Karpas-422 (cell line): ENCODE measurements around the gene ADAMTS14. TPM values are rescaled to one million over a fixed set of nuclear protein-coding genes. Genes with fewer than 3 reads are reported as not detected.

Experiments used
- DNase-seq: peaks from one replicate; pipeline ENCODE4 v3.0.0-alpha.2; 2015
- H2AFZ ChIP-seq: fragments of 200-600 bp; sonication (generic); 2 replicates; pipeline ENCODE4 v1.6.1; 2014; ENCODE audit warnings: antibody characterized with exemption, low read length, mixed read lengths
- H3K27ac ChIP-seq: fragments of 200-600 bp; sonication (generic); 2 replicates; pipeline ENCODE4 v1.5.1; 2014; ENCODE audit warnings: mild to moderate bottlenecking, low read length, moderate library complexity
- H3K27me3 ChIP-seq: fragments of 200-600 bp; sonication (generic); 2 replicates; pipeline ENCODE4 v1.6.1; 2014; ENCODE audit warnings: low read length, mixed read lengths
- H3K36me3 ChIP-seq: fragments of 200-600 bp; sonication (generic); 2 replicates; pipeline ENCODE4 v1.6.1; 2014; ENCODE audit warnings: low read length, mixed read lengths; ENCODE audit not compliant: insufficient read depth
- H3K4me1 ChIP-seq: fragments of 200-600 bp; sonication (generic); 2 replicates; pipeline ENCODE4 v1.6.1; 2014; ENCODE audit warnings: mild to moderate bottlenecking, low read length, mixed read lengths
- H3K4me2 ChIP-seq: fragments of 200-600 bp; sonication (generic); 2 replicates; pipeline ENCODE4 v1.6.1; 2014; ENCODE audit warnings: low read length, low read depth, mild to moderate bottlenecking; ENCODE audit not compliant: poor library complexity, severe bottlenecking
- H3K4me3 ChIP-seq: fragments of 200-600 bp; sonication (generic); 2 replicates; pipeline ENCODE4 v1.5.1; 2014; ENCODE audit warnings: mild to moderate bottlenecking, antibody characterized with exemption, low read length, mixed read lengths
- H3K79me2 ChIP-seq: fragments of 200-600 bp; sonication (generic); 2 replicates; pipeline ENCODE4 v1.6.1; 2014; ENCODE audit warnings: mild to moderate bottlenecking, low read length, mixed read lengths
- H3K9ac ChIP-seq: fragments of 200-600 bp; sonication (generic); 2 replicates; pipeline ENCODE4 v1.6.0; 2014; ENCODE audit warnings: low read length
- H3K9me2 ChIP-seq: fragments of 200-600 bp; sonication (generic), shearing (Covaris generic); replicated peaks from 2 replicates; pipeline ENCODE4 v1.6.0; 2014; ENCODE audit warnings: mild to moderate bottlenecking, low read length, moderate library complexity; ENCODE audit not compliant: insufficient read depth
- H3K9me3 ChIP-seq: fragments of 300-700, 200-600 bp; sonication (generic); 2 replicates; pipeline ENCODE4 v1.6.1; 2014; ENCODE audit warnings: low read length, mixed read lengths
- H4K20me1 ChIP-seq: fragments of 200-600 bp; sonication (generic); 2 replicates; pipeline ENCODE4 v1.6.1; 2014; ENCODE audit warnings: mild to moderate bottlenecking, antibody characterized with exemption, low read length, low read depth; ENCODE audit not compliant: insufficient read depth
- total RNA-seq: library from RNA; depleted of rRNA; stranded (reverse); fragments of >200 nt; shearing (Covaris generic); gene quantifications from 2 replicates; pipeline ENCODE4 v1.2.3, GENCODE V29; 2014; ENCODE audit warnings: low replicate concordance

ADAMTS14 gene
- total RNA-seq, 1 experiment from 2014 or later = not detected

GRCh38 chr10:70682920-70683600, 10.8 kb downstream of the ADAMTS14 start:
- H3K36me3 ChIP-seq = no peaks in the 10 kb centered on the region

GRCh38 chr10:70683601-70683934, 11.3 kb downstream of the ADAMTS14 start:
- H3K27me3 ChIP-seq = no peaks in the 10 kb centered on the region
- no peak for DNase-seq
- no peaks in the 10 kb centered on the region for H3K36me3 ChIP-seq
- H3K9me3 ChIP-seq = no peaks in the 10 kb centered on the region
- no peaks in the 10 kb centered on the region for H3K9me2 ChIP-seq
- H3K27ac ChIP-seq = no peak overlapping the region
- H3K9ac ChIP-seq = no peak overlapping the region
- H4K20me1 ChIP-seq = no peaks in the 10 kb centered on the region
- no peak overlapping the region for H3K4me3 ChIP-seq
- H2AFZ ChIP-seq = no peak overlapping the region
- H3K79me2 ChIP-seq = no peaks in the 10 kb centered on the region
- no peaks in the 10 kb centered on the region for H3K4me1 ChIP-seq
- no peak overlapping the region for H3K4me2 ChIP-seq

More at GRCh38 chr10:70682920-70683600, 10.8 kb downstream of the ADAMTS14 start:
- Histone ChIP-seq H3K9me3 (no peaks in the 10 kb centered on the region), H2AFZ (no peak overlapping the region), H3K79me2 (no peaks in the 10 kb centered on the region), H3K9me2 (no peaks in the 10 kb centered on the region), H3K9ac (no peak overlapping the region), H3K27me3 (no peaks in the 10 kb centered on the region), H3K4me3 (no peak overlapping the region), H4K20me1 (no peaks in the 10 kb centered on the region), H3K27ac (no peak overlapping the region), H3K4me1 (no peaks in the 10 kb centered on the region), H3K4me2 (no peak overlapping the region)
- DNase-seq = no peak

GRCh38 chr10:70683940-70684339, 11.6 kb downstream of the ADAMTS14 start:
- H3K27me3 ChIP-seq = no peaks in the 10 kb centered on the region
- no peak overlapping the region for H3K4me3 ChIP-seq
- no peaks in the 10 kb centered on the region for H3K36me3 ChIP-seq
- no peaks in the 10 kb centered on the region for H3K4me1 ChIP-seq
- H3K27ac ChIP-seq = no peak overlapping the region
- DNase-seq = no peak
- no peak overlapping the region for H3K4me2 ChIP-seq
- H2AFZ ChIP-seq = no peak overlapping the region
- no peaks in the 10 kb centered on the region for H4K20me1 ChIP-seq
- no peaks in the 10 kb centered on the region for H3K9me3 ChIP-seq
- H3K79me2 ChIP-seq = no peaks in the 10 kb centered on the region
- no peaks in the 10 kb centered on the region for H3K9me2 ChIP-seq
- H3K9ac ChIP-seq = no peak overlapping the region

GRCh38 chr10:70684374-70684773, 12.1 kb downstream of the ADAMTS14 start:
- no peaks in the 10 kb centered on the region for H3K79me2 ChIP-seq
- no peak overlapping the region for H3K4me3 ChIP-seq
- DNase-seq = no peak
- H3K27ac ChIP-seq = no peak overlapping the region
- no peak overlapping the region for H3K4me2 ChIP-seq
- no peaks in the 10 kb centered on the region for H3K4me1 ChIP-seq
- no peaks in the 10 kb centered on the region for H4K20me1 ChIP-seq
- no peaks in the 10 kb centered on the region for H3K36me3 ChIP-seq
- H2AFZ ChIP-seq = no peak overlapping the region
- H3K9me2 ChIP-seq = no peaks in the 10 kb centered on the region
- H3K9me3 ChIP-seq = no peaks in the 10 kb centered on the region
- H3K9ac ChIP-seq = no peak overlapping the region
- H3K27me3 ChIP-seq = no peaks in the 10 kb centered on the region

- Histone ChIP-seq H3K79me2 (no peaks in the 10 kb centered on the region), H3K27me3 (no peaks in the 10 kb centered on the region), H3K4me2 (no peak overlapping the region), H3K36me3 (no peaks in the 10 kb centered on the region), H3K4me3 (no peak overlapping the region), H3K9me2 (no peaks in the 10 kb centered on the region), H3K9me3 (no peaks in the 10 kb centered on the region), H4K20me1 (no peaks in the 10 kb centered on the region), H3K27ac (no peak overlapping the region), H3K4me1 (no peaks in the 10 kb centered on the region), H3K9ac (no peak overlapping the region), H2AFZ (no peak overlapping the region)
- DNase-seq = no peak
Measured at GRCh38 chr10:70684839-70685454, 12.6 kb downstream of the ADAMTS14 start.

GRCh38 chr10:70685455-70685911, 13.2 kb downstream of the ADAMTS14 start:
- Histone ChIP-seq H3K27ac (no peak overlapping the region), H3K9me3 (no peaks in the 10 kb centered on the region), H3K9me2 (no peaks in the 10 kb centered on the region), H3K4me1 (no peaks in the 10 kb centered on the region), H3K9ac (no peak overlapping the region), H3K27me3 (no peaks in the 10 kb centered on the region), H4K20me1 (no peaks in the 10 kb centered on the region), H3K36me3 (no peaks in the 10 kb centered on the region), H3K79me2 (no peaks in the 10 kb centered on the region), H3K4me3 (no peak overlapping the region), H2AFZ (no peak overlapping the region), H3K4me2 (no peak overlapping the region)
- no peak for DNase-seq

- Histone ChIP-seq H3K4me2 (no peak overlapping the region), H3K4me3 (no peak overlapping the region), H3K27ac (no peak overlapping the region), H4K20me1 (no peaks in the 10 kb centered on the region), H2AFZ (no peak overlapping the region), H3K27me3 (no peaks in the 10 kb centered on the region), H3K9ac (no peak overlapping the region), H3K4me1 (no peaks in the 10 kb centered on the region), H3K79me2 (no peaks in the 10 kb centered on the region), H3K9me2 (no peaks in the 10 kb centered on the region), H3K36me3 (no peaks in the 10 kb centered on the region), H3K9me3 (no peaks in the 10 kb centered on the region)
- DNase-seq = no peak
Measured at GRCh38 chr10:70688828-70689227, 16.5 kb downstream of the ADAMTS14 start.

GRCh38 chr10:70689661-70690060, 17.4 kb downstream of the ADAMTS14 start:
- Histone ChIP-seq H2AFZ (no peak overlapping the region), H3K36me3 (no peaks in the 10 kb centered on the region), H3K4me2 (no peak overlapping the region), H3K4me3 (no peak overlapping the region), H3K79me2 (no peaks in the 10 kb centered on the region), H3K4me1 (no peaks in the 10 kb centered on the region), H4K20me1 (no peaks in the 10 kb centered on the region), H3K9me2 (no peaks in the 10 kb centered on the region), H3K27ac (no peak overlapping the region), H3K9me3 (no peaks in the 10 kb centered on the region), H3K27me3 (no peaks in the 10 kb centered on the region), H3K9ac (no peak overlapping the region)
- no peak for DNase-seq
